ENCODE data around the gene SLC9A3.
"Not testable (repeated sequence)": the region's sequence is repeated elsewhere in the genome, so short reads cannot be mapped to it uniquely, and the experiment has no call there.

Gene SLC9A3

DNA sequence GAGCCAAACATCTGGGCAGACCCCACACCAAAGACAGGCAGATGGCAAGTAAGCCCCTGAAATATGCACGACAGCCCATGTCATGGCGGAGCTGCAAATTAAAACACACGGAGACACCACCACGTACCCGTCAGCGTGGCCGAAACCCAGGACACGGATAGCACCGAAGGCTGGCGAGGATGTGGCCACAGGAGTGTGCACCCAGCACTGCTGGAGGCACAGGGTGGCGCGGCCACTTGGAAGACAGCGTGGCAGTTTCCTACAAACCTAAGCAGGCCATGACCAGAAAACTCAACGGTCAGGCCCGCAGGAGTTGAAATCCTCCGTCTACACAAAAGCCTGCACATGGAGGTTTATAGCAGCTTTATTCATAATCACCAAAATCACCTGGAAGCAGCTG lies 12.8 kb downstream of the SLC9A3 start:
- in situ Hi-C loops (cut with MboI; ENCODE audit: low sequenced_read_pairs), result no loop called here

DNA sequence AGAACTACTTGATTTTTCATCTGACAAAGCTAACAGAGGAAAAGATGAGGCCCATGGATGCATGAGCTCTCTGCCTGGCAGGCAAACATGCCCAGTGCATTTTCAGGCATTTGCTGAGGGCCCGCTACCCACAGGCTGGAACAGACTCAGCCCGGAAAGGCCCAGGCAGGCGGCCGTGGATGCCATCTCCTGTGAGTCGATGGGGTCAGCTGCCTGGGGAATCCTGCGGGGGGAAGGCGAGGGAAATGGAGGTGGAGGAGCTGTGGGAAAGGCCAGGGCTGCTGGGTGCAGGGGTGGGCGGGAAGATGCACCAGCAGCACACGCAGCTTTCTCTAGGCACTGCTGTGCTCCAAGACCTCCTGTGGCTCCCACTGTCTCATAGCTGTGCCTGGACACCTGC lies 13.7 kb downstream of the SLC9A3 start:
- in situ Hi-C loops (cut with MboI; ENCODE audit: low sequenced_read_pairs), result no loop called here

DNA sequence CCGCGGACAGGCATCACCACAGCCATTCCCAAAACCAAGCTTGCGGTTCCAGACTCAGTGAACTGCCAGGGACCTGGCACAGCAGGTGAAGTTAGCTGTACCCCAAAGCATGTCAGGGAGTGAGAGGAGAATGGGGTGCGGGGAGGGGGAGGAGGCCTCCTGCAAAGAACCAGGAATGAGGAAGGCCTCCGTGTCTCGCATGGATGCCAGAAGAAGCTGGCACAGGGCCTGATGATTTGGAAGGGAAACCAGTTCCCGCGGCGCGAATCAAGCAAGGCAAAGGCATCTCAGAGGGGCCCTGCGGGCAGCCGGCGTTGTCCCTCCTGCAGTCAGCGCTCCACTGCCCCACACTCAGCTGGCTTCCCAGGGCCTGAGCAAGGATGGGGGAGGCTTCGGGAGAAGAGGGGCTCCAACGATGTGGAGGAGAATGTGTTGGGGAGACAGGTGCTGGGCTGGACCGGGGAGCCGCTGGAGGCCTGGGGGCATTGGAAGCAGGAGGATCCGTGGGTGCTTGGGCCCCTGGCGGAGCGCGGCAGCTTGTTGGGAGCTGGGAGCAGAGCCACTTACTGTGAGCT lies 14.6 kb downstream of the SLC9A3 start:
- in situ Hi-C loops (cut with MboI; ENCODE audit: low sequenced_read_pairs), result no loop called here

DNA sequence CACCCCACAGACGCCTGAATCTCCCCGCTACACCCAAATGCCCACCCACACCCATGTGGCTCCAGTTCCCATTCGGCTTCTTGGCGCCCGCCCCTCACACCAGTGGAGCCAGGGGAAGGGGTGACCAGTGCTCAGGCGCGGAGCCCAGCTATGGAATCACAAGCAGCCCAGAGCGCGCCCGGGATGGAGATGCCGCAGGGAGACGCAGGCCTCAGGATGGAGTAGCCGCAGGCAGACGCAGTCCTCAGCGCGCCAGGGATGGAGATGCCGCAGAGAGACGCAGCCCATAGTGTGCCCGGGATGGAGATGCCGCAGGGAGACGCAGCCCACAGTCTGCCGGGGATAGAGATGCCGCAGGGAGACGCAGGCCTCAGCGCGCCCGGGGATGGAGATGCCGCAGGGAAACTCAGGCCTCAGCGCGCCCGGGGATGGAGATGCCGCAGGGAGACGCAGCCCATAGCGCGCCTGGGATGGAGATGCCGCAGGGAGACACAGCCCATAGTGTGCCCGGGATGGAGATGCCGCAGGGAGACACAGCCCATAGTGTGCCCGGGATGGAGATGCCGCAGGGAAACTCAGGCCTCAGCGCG lies 16.2 kb downstream of the SLC9A3 start:
- in situ Hi-C loops (cut with MboI; ENCODE audit: low sequenced_read_pairs), result not testable (repeated sequence)

DNA sequence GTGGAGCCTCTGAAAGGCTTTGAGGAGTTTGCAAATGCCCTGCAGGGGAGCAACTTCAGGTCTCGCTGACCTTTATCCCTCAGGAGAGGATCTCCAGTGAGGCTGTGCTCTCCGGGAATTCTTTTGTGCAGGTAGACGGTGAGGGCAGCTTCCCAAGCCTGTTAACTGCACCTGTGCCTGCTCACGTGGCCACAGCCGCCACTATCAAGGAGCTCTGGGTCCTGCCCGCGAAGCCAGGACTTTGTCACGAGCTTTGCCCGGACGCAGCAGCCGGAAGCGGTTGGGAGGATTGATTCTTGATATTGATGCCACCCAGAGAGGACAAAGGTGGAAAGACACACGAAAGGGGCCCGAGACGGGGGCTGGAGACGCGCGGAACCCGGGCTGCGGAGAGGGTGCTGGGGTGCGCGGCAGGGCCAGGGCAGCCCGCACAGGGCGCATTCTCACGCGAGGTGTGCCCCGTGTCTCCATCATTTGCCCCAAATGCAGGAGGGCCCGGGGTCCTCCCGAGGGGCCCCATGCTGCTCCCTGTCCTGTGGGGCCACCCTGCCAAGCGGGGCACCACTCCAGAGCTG lies 18.2 kb downstream of the SLC9A3 start:
- in situ Hi-C loops (cut with MboI; ENCODE audit: low sequenced_read_pairs), result no loop called here

DNA sequence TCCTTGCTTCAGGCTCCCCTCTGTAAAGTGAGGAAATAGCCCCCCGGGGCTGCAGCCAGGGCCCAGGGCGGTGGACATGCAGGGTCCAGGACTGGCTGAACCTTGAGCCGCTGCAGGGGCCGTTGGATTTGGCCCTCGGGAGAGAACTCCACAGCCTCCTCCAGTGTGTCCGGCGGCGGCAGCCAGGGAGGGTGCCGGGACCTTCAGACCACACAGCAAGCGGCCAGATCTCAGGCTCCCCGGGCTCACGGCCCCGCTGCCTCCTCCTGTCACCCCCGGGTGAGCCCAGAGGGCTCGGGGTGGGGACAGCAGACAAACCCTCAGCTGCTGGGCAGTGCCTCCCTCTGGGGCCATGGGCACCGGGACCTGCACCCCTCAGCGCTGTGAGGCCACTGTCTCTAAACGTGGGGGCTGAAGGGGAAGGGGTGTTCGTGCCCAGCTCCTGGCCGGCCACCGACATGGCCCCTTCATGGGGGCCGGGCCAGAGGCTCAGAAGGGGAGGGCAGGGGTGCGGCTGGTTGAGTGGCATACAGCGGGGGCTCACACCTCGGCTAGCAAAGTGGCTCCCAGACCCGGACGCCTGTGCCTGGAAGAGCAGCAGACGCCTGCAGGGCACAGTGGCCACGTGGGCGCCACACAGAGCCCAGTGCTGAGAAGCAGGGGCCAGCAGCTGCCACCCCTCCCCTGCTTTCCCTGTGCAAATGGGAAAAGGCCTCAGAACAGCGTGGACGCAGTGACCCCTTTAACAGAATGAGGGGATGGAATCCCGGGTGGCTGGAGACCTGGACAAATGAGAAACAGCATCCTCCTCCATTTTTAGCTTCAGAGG lies 19.7 kb downstream of the SLC9A3 start:
- in situ Hi-C loops (cut with MboI; ENCODE audit: low sequenced_read_pairs), result no loop called here

DNA sequence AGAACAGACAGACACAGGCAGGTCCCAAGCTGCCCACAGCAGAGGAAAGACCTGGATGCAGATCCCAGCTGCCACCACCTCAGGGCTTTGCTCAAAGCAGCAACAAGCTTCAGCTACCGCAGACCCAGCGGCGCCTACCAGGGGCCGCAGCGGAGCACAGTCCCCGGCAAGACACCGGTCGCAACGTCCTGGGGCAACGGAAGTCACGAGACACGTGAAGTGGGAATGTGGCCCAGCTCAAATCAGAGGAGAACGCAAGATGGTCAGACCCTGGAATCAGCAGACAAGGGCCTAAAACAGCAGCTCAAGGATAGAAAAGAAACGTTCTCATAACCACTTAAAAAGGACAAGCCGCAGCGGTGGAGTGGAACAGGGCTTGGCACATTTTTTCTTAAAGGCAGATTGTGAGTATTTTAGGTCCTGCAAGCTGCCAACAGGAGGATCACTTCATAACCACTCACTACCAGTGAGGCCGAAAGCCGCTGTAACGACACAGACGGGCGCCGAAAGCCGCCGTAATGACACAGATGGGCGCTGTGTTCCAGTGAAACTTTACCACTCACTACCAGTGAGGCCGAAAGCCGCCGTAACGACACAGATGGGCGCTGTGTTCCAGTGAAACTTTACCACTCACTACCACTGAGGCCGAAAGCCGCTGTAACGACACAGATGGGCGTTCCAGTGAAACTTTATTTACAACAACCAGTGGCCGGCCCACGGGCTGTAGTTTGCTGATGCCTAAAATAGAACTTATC lies 21.7 kb downstream of the SLC9A3 start:
- in situ Hi-C loops (cut with MboI; ENCODE audit: low sequenced_read_pairs), result no loop called here

DNA sequence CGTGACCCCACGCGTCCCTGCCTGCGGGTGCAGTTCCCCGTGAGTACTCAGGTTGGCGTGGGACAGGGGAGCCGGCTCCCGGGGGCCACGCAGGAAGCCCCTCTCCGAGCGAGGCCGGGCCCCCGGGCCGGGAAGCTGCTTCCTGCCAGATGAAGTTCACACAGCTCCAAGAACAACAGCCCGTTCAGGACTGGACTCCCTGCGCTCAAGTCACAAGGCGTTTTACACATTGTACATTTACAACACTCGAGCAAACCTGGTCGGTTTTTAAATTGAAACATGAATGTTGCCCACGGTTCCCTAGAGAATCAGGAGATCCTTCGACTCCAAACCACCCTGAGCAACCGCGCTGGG lies 22.4 kb downstream of the SLC9A3 start:
- in situ Hi-C loops (cut with MboI; ENCODE audit: low sequenced_read_pairs), result no loop called here

DNA sequence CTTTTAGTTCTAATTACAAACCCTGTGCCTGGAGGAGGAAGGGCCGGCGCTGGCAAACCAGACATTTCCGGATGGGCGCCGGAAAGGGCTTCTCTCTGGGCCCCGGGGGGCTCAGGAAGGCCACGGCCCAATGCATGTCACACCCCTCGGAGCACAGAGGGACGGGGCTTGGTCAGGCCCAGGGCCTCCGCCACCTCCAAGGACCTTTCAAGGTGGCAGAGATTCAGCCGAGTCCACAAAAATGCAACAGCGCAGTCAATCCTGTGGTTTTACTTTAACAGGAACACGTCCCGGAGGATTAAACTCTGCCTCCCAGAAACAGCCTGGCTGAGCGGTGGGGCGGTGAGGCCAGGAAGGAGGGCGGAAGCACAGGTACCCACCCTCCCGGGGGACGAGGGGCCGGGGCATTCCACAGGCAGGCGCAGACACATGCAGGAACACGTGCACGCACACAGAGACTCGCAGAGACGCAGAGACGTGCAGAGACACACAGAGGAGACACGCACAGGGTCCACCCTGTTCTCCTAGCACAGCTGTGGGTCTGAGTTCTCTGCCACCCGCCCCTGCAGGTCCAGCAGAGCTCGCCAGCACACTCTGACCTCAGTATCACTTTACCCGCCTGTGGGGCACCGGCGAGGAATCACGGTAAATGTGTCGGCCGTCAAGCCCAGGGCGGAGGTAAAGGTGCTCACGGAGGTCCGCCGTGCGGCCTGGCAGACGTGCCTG lies 23.0 kb downstream of the SLC9A3 start:
- in situ Hi-C loops (cut with MboI; ENCODE audit: low sequenced_read_pairs), result no loop called here

DNA sequence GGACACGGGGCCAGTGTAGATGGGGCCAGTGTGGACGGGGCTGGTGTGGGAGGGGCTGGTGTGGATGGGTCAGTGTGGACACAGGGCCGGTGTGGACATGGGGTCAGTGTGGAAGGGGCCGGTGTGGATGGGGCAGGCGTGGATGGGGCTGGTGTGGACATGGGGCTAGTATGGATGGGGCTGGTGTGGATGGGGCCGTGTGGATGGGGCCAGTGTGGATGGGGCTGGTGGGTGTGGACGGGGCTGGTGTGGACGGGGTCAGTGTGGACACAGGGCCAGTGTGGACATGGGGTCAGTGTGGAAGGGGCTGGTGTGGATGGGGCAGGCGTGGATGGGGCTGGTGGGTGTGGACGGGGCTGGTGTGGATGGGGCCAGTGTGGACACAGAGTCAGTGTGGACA lies 23.8 kb downstream of the SLC9A3 start:
- in situ Hi-C loops (cut with MboI; ENCODE audit: low sequenced_read_pairs), result no loop called here

DNA sequence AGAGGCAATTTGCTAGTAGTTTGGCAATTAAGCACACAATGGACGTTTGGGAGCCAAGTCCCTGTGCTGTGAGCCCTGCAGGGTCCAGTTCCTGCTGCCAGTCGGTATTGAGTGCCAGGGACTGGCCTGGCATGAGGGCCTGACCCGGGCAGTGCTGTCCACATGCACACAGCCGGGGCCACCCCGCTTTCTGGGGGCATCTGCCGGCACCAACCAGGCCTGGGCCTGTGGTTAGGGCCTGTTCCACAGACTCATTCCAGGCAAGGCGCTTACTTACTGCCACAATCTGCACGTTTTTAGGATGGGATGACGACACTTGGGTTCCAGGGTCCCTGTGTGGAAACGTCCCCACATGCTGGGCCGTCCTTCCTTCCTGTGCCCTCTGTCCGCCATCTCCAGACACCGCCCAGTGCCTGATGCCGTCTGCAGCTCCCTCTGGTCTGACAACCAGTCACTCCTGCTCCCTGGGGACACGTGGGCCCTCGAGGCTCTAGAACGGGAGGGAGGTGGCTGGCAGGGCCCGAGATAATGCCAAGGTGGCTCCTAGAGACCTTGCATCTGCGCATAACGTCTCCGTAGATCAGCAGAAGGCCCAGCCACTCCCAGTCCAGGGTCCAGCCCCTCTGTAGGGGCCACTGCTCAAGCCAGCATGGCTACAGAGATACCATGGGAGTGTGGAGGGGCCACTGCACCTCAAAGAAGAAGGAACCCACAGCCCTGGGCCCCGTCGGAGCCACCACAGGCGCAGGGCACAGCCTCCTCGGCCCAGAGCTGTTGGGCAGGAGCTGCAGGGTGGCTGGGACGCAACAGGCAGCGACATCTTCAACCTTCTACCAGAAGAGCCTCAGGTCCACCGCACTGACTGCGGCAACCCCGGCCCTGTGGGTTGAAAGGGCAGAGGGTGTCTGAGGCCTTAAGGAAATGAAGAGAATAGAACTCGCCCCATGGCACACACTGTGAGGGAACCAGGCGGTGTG lies 24.7 kb downstream of the SLC9A3 start:
- in situ Hi-C loops (cut with MboI; ENCODE audit: low sequenced_read_pairs), result no loop called here

DNA sequence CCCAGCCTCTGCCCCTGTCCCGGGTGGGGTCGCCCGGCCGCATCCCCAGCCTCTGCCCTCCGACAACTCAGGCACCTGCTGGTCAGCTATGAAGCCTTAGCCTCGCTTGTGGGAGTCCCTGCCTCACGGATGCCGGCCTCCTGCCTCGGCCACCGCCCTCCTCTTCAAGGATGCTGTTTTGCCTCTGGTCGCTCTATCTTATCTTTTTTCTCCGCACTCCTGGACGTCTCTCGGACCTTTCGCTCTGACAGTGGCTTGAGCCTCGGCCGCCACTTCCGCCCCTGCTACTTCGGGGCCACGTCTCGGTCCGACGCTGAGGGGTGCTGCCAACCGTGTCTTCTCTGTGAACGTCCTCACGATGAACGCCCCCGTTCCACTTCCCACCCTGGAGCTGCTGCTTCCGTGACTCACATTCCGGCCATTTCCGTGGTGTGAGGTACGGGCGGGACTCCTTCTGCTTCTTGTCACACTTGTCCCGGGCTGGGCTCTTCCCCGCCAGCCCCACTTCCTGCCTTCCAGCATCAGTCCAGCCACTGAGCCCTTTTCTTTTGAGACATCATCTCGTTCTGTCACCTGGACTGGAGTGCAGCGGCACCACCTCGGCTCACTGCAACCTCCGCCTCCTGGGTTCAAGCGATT lies 26.3 kb downstream of the SLC9A3 start:
- in situ Hi-C loops (cut with MboI; ENCODE audit: low sequenced_read_pairs), result no loop called here

DNA sequence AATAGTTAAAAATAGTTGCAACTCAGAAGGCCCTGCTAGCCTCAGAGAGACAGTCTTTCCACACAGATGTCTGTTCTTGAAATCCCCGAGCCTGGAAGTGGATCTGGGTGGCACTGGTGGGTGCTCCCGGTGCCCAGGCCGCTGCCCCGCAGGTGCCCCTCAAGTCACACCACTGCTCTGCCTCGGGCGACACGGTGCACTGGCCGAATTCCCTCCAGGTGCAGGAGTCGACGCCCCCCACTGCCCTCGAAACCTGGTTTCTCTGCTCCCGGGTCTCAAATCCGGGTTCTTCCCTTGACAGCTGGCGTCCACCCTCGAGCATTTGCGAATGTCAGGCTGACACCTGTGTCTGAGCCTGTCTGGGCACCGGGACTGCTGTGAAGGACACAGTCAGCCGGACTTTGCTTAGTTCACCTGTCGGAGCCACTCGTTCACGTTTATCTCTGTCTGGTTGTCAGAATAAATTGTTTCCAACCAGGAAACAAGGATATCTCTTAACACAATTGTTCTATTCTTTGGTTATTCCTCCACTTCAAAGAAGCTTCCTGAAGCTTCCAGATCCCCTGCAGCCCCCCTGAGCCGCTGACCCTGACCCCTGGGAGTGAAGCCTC lies 27.1 kb downstream of the SLC9A3 start:
- in situ Hi-C loops (cut with MboI; ENCODE audit: low sequenced_read_pairs), result no loop called here

DNA sequence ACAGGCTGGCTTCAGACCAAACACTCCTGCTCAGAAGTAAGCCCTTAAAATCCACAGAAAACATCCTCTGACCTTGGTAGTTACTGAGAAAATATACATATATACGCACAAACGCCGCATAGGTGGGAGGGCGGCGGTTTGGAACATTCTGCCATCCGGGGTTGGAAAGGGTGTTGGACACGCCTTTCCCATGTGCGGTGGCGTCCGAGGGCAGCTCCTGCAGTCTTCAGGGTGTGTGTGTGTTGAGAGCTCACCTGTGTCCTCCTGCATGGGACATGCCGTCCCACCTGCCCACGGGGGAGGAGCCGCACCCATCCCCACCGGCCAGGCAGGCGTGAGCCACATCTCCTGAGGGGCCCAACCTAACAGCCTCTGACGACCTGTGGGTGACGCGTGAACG lies 28.2 kb downstream of the SLC9A3 start:
- in situ Hi-C loops (cut with MboI; ENCODE audit: low sequenced_read_pairs), result no loop called here

DNA sequence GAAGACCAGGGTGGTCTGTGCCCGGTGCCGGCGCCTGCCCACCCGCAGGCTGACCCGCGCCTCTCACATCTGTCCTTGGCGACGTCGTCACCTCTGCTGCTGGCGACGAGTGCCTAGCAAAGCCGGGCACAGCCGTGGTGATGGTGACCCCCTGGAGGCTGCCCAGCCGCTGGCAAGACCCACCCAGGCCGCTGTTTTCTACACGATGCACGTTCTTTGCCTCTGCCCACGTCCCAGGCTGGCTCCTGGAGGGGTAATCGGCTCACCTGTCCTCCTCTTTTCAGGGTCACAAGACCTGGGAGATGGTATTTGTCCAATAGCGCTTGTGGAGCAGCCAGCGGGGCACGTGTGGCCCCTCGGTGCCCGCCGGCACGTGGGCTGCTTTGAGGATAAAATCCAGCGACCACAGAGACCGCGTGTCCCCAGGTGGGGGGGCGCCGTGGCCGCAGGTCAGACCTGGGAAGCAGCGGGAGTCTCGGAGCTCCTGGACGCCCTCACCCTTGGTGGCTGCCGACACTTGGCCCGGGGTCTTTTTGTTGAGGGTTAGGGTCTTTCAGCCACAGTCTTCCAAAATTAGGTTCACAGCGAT lies 29.5 kb downstream of the SLC9A3 start:
- in situ Hi-C loops (cut with MboI; ENCODE audit: low sequenced_read_pairs), result no loop called here

DNA sequence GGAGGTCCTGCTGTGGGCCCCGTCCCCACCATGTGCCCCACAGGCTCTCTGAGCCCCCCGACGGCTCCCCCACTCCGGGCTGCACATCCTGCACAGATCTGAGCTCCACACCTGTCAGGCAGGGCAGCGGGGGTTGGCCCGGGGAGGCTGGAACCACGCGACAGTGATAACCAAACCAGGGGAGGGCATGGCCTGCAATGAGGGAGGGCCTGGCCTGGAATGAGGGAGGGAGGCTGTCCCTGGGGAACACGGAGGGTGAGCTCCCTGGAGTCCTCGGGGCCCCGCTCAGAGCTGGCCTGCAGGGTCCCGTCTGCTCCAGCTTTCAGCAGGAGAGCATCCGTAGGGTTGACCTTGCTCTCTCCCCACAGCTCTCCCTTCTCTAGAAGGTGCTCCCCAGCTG lies 30.5 kb downstream of the SLC9A3 start:
- in situ Hi-C loops (cut with MboI; ENCODE audit: low sequenced_read_pairs), result no loop called here

DNA sequence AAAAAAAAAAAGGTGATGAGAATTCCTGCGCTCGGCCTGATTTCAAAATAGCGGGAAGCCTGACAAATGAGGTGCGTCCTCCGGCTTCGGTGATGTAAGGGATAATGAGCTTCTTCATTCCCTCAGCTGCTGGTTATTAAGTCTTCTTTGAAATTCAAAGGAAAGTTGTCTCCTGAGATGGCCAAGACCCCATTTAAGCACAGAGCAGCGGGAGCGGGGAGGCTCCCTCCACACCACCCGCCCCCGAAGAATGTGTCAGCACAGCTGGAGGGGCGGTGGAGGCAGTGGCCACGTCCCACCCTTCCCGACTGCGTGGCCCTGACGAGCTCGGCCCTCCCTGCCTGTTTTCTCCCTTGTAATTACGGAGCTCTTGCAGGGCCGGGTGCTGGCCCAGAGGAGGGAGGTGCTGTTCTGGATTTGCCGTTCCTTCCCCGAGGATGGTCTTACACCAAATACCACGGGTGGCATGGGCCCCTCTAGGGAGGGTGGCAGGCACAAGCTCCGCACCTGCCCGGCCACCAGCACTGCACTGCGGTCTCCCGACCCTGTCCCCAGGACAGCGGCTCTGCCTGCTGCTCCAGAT lies 31.0 kb downstream of the SLC9A3 start:
- in situ Hi-C loops (cut with MboI; ENCODE audit: low sequenced_read_pairs), result no loop called here

DNA sequence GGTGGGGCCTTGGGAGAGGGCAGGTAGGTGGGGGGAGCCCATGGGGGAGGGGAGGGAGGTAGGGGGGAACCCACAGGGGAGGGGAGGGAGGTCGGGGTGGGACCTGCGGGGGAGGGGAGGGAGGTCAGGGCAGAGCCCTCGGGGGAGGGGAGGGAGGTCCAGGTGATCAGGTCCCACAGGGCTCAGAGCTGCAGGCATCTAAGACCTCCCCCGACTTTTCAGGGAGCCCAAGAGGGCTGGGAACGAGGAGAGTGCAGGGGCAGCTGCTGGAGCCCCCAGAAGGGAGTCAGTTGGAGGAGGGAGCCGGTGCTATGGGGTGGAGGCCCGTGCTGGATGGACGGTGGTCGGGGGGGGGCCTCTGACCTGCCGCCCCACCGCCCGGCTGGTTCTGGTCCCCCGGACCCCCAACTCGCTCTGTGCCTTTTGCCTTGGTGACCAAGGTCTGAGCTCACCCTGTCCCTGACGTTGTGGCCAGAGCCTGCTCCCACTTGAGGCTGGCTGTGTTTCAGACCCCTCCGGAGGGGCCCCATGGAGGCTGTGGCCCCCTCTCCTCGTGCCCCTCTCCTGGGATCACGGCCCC lies 31.8 kb downstream of the SLC9A3 start:
- in situ Hi-C loops (cut with MboI; ENCODE audit: low sequenced_read_pairs), result no loop called here

Measured in HL-60/S4 treated with phorbol 12-myristate 13-acetate at 8.2 ng/mL for 4 days and 3 days (cell line).